ENCODE data around the gene R3HDM2.
"Not testable (repeated sequence)": the region's sequence is repeated elsewhere in the genome, so short reads cannot be mapped to it uniquely, and the experiment has no call there.

R3HDM2 gene

DNA sequence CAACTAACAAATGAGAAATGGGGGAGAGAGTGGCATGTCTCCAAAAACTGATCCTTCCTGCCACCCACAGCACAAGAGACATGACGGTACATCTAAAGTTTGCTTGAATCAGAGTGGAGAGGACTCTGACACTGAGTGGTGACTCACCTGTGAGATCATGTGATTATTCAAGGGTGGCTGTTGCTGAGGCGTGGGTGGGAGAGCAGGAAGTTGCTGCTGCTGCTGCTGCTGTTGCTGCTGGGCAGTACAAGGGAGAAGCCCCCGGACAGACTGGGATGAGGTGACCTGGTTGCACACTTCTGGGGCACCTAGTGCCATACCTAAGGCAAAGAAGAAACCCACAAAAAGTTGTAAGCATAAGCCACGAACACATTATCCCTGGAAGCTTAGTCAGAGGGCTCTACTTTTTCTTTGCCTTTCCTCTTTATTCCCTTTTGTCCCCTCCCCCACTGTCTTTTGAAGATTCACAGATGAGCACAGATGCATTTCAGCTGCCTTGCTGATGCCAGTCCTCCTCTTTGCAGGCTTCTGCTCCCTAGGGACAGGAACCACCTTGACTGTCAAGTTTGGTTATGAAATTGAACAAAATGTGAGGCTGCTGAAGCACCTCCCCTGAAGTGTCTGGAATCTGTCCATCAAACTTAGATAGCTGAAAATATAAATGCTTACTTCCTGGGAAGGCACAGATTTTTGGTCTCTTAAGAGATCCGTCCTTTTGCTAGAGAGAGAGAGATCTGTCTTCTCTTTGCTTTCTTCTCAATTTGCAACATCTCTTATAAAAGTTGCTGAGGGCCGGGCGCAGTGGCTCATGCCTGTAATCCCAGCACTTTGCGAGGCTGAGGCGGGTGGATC is 150.4 kb downstream of the R3HDM2 start:
- Histone ChIP-seq H3K9ac (ENCODE audit: low read depth, low read length) (no peak overlapping the region), H3K4me3 (ENCODE audit: low read depth, low read length) (no peak overlapping the region), H3K36me3 (ENCODE audit: control insufficient read depth, insufficient read depth, low read length) (peaks cover 7% of the 10 kb centered on the region), H3K27me3 (ENCODE audit: control insufficient read depth, insufficient read depth, low read length) (no peaks in the 10 kb centered on the region), H3K4me1 (ENCODE audit: control insufficient read depth, insufficient read depth, low read length) (peaks cover 6% of the 10 kb centered on the region), H3K9me3 (ENCODE audit: control insufficient read depth, insufficient read depth, low read length) (no peaks in the 10 kb centered on the region)

DNA sequence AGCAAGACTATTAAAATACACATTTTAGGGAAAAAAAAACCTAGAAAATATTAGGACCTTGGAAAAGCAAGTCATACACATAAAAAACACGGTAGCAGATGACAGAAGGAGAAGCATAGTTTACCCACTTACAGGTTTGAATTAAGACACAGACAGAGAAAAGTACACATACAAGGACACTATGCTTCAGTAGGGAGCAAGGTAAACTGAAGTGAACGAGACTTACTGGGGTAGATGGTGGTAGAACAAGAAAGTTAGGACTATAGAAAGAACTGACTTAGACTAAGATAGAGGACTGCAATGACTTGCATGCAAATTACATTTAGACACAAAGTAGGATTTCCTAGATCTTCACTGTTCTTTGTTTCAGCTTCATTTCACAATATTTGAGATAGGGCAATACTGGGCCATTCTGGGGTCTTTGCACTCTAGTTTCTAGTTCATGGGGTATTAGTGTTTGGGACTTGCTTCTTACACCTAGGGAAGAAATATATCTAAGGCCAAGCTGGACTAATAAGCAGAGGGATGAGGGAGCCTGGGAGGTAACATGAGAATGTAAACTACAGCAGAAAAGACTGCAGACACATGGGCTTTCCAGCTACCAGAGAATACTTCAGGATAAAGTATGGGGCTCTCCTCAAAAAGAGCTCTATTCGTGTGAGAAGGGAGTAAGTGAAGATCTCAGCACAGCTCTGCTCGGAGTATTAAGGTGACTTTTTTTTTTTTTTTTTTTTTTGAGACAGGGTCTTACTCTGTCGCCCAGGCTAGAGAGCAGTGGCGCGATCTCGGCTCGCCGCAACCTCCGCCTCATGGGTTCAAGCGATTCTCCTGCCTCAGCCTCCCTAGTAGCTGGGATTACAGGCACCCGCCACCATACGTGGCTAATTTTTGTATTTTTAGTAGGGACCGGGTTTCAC is 152.1 kb downstream of the R3HDM2 start:
- no peaks in the 10 kb centered on the region for H3K9me3 ChIP-seq (ENCODE audit: control insufficient read depth, insufficient read depth, low read length)
- H3K4me1 ChIP-seq (ENCODE audit: control insufficient read depth, insufficient read depth, low read length): peaks cover 6% of the 10 kb centered on the region
- H3K4me3 ChIP-seq (ENCODE audit: low read depth, low read length): no peak overlapping the region
- H3K27me3 ChIP-seq (ENCODE audit: control insufficient read depth, insufficient read depth, low read length): no peaks in the 10 kb centered on the region
- peaks cover 5% of the 10 kb centered on the region for H3K36me3 ChIP-seq (ENCODE audit: control insufficient read depth, insufficient read depth, low read length)
- no peak overlapping the region for H3K9ac ChIP-seq (ENCODE audit: low read depth, low read length)

DNA sequence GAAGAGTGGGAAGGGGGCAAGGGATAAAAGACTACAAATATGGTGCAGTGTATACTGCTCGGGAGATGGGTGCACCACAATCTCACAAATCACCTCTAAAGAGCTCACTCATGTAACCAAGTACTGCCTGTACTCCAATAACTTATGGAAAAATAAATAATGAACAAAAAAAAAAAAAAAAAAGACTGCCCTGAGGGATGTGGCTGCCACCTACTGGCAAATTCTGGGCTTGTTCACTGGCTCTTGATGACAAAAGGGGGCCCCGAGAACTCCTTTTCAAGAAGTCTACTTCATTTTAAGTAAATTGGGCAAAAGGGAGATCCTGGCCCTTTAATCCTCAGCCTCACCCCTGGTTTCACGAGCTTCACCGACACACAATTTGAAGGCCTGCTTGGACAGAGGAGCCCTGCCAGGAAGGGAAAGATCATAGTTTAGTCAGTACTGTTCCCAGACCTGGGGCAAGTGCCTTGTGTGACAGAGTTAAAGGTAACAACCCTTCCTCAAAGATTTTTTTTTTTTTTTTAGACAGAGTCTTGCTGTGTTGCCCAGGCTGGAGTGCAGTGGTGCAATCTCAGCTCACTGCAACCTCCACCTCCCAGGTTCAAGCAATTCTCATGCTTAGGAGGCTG is 153.8 kb downstream of the R3HDM2 start:
- H3K4me1 ChIP-seq (ENCODE audit: control insufficient read depth, insufficient read depth, low read length): peaks cover 9% of the 10 kb centered on the region
- no peaks in the 10 kb centered on the region for H3K36me3 ChIP-seq (ENCODE audit: control insufficient read depth, insufficient read depth, low read length)
- H3K9ac ChIP-seq (ENCODE audit: low read depth, low read length): no peak overlapping the region

DNA sequence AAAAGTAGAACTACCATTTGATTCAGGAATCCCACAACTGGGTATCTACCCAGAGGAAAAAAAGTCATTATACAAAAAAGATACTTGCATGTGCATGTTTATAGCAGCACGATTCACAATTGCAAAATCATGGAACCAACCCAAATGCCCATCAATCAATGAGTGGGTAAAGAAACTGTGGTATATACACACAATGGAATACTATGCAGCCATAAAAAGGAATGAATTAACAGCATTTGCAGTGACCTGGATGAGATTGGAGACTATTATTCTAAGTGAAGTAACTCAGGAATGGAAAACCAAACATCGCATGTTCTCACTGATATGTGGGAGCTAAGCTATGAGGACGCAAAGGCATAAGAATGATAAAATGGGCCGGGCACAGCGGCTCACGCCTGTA is 154.6 kb downstream of the R3HDM2 start:
- not testable (repeated sequence) for H3K9ac ChIP-seq (ENCODE audit: low read depth, low read length); H3K36me3 ChIP-seq (ENCODE audit: control insufficient read depth, insufficient read depth, low read length); H3K4me1 ChIP-seq (ENCODE audit: control insufficient read depth, insufficient read depth, low read length); H3K27me3 ChIP-seq (ENCODE audit: control insufficient read depth, insufficient read depth, low read length); H3K9me3 ChIP-seq (ENCODE audit: control insufficient read depth, insufficient read depth, low read length); H3K4me3 ChIP-seq (ENCODE audit: low read depth, low read length)

More for the DNA sequence above, 153.8 kb downstream of the R3HDM2 start:
- H3K9me3 ChIP-seq (ENCODE audit: control insufficient read depth, insufficient read depth, low read length): no peaks in the 10 kb centered on the region
- no peaks in the 10 kb centered on the region for H3K27me3 ChIP-seq (ENCODE audit: control insufficient read depth, insufficient read depth, low read length)
- no peak overlapping the region for H3K4me3 ChIP-seq (ENCODE audit: low read depth, low read length)

DNA sequence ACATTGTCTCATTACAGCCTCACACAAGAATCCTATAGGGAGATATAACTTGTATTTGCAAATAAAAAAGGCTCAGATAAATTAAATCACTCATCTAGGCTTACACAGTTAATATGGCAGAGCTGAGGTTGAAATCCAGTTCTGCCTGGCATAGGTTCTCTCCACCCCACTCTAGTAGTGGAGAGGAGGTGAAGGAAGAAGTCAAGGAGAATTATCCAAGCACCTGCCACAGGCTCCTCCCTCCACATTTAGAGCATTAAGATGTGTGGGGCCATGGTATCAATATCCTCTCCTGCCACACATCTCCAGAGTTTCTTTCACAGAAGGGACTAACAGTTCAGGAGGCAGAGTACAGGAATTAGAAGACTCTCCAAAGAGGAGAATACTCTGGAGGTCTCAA is 157.3 kb downstream of the R3HDM2 start:
- Histone ChIP-seq H3K4me1 (ENCODE audit: control insufficient read depth, insufficient read depth, low read length) (peaks cover 3% of the 10 kb centered on the region), H3K4me3 (ENCODE audit: low read depth, low read length) (no peak overlapping the region), H3K36me3 (ENCODE audit: control insufficient read depth, insufficient read depth, low read length) (no peaks in the 10 kb centered on the region), H3K9me3 (ENCODE audit: control insufficient read depth, insufficient read depth, low read length) (no peaks in the 10 kb centered on the region), H3K9ac (ENCODE audit: low read depth, low read length) (no peak overlapping the region), H3K27me3 (ENCODE audit: control insufficient read depth, insufficient read depth, low read length) (no peaks in the 10 kb centered on the region)

DNA sequence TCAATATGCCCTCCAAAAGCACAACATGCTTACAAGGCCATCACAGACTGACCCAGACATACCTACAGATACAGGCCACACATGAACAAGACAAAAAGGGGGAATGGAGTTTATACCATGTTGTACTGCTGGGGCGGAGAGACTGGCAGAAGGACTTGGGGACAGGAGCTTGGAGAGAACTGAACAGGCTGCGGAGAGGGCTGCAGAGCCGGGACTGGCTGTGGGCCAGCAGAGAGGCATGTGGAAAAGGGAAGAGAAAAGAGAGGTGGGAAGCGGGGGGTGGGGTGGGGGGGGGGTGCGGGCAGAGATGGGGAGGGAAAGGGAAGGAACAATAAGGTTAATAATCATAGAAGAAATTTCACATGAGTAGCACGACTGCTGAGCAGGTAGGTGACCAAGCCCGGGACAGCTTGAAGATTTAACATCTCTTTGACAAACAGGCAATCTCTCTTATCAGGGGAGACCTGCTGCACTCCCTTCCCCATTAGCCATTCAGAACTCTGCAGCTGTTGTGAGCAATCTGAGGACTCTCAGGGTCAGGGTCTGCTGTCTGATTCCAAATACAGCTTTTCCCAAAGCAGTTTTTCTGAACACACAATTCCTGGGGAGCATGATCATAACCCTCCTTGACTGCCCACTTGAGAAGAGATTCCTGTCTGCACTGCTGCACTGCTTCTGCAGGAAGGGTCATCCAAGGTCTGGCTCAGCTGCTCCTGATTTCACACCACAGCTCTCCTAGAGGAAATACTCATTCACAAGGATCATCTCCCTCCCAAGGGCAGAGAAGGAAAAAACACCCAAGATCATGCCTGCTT is 158.3 kb downstream of the R3HDM2 start:
- Histone ChIP-seq H3K9ac (ENCODE audit: low read depth, low read length) (no peak overlapping the region), H3K4me3 (ENCODE audit: low read depth, low read length) (no peak overlapping the region), H3K4me1 (ENCODE audit: control insufficient read depth, insufficient read depth, low read length) (peaks cover 3% of the 10 kb centered on the region), H3K36me3 (ENCODE audit: control insufficient read depth, insufficient read depth, low read length) (peaks cover 4% of the 10 kb centered on the region), H3K27me3 (ENCODE audit: control insufficient read depth, insufficient read depth, low read length) (no peaks in the 10 kb centered on the region), H3K9me3 (ENCODE audit: control insufficient read depth, insufficient read depth, low read length) (no peaks in the 10 kb centered on the region)

DNA sequence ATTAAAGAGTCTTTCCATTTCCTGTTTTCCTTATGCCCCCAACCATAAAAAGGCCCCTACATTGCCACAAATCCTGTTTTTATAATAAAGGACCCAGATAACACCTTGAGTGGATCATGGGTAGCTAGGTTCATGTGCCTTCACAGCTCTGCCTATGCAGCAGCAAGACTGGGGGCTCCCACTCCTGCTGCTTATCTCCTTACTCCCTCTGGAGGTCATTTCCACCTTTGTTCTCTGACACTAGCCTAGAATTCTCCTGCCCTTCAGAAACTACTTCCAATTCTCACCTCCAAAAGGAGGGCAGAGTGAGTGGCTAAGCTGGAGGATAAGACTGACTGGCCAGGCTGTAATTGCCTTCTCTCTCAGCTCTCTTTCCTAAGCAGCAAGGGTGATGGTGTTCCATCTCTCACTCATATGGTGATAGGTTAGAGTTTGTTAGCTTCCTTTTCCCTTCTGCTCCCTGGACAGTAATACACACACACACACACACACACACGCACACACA is 159.8 kb downstream of the R3HDM2 start:
- Histone ChIP-seq H3K9ac (ENCODE audit: low read depth, low read length) (no peak overlapping the region), H3K4me1 (ENCODE audit: control insufficient read depth, insufficient read depth, low read length) (peaks cover 3% of the 10 kb centered on the region), H3K36me3 (ENCODE audit: control insufficient read depth, insufficient read depth, low read length) (peaks cover 4% of the 10 kb centered on the region), H3K27me3 (ENCODE audit: control insufficient read depth, insufficient read depth, low read length) (no peaks in the 10 kb centered on the region), H3K4me3 (ENCODE audit: low read depth, low read length) (no peak overlapping the region), H3K9me3 (ENCODE audit: control insufficient read depth, insufficient read depth, low read length) (no peaks in the 10 kb centered on the region)

DNA sequence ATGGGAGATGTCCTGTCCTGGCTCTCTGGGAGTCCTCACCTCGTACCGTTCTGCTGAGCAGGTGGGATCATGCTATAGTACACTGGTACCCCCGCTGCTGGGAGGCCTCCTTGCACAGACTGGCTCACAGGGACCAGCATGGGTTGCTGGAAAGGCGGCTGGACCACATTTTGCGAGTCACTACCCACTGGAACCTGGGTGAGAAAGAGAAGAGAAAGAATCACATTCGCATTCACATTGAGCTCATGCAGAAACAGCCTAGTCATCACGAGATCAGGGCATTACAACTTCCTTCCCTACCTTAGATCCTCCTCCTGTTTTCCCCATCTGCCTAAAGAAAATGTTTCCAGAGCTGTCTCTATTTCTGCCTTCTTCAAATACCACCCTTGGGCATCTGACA is 162.6 kb downstream of the R3HDM2 start:
- Histone ChIP-seq H3K27me3 (ENCODE audit: control insufficient read depth, insufficient read depth, low read length) (no peaks in the 10 kb centered on the region), H3K4me3 (ENCODE audit: low read depth, low read length) (no peak overlapping the region), H3K9me3 (ENCODE audit: control insufficient read depth, insufficient read depth, low read length) (no peaks in the 10 kb centered on the region), H3K4me1 (ENCODE audit: control insufficient read depth, insufficient read depth, low read length) (peaks cover 3% of the 10 kb centered on the region), H3K9ac (ENCODE audit: low read depth, low read length) (no peak overlapping the region), H3K36me3 (ENCODE audit: control insufficient read depth, insufficient read depth, low read length) (peaks cover 4% of the 10 kb centered on the region)

DNA sequence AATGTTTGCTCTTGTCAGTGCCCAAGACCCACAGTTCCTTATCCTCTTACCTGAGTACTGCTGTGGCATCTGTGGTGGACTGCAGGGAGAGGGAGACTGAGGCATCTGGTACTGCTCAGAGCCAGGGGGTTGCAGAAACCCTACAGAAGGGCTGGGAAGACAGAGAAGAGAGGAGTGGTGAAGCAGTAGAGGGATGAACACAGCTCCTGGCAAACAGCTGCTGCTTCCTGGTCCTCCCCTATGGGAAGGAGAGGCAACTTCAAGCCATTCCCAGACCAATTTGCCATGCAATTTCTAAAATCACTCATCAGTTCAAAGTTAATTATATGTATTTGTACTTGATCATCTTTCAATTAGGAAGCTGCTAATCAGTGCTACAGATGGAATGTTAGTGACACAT is 164.2 kb downstream of the R3HDM2 start:
- peaks cover 4% of the 10 kb centered on the region for H3K36me3 ChIP-seq (ENCODE audit: control insufficient read depth, insufficient read depth, low read length)
- H3K4me1 ChIP-seq (ENCODE audit: control insufficient read depth, insufficient read depth, low read length): peaks cover 2% of the 10 kb centered on the region
- no peak overlapping the region for H3K9ac ChIP-seq (ENCODE audit: low read depth, low read length)
- no peaks in the 10 kb centered on the region for H3K27me3 ChIP-seq (ENCODE audit: control insufficient read depth, insufficient read depth, low read length)
- H3K4me3 ChIP-seq (ENCODE audit: low read depth, low read length): no peak overlapping the region
- H3K9me3 ChIP-seq (ENCODE audit: control insufficient read depth, insufficient read depth, low read length): no peaks in the 10 kb centered on the region

DNA sequence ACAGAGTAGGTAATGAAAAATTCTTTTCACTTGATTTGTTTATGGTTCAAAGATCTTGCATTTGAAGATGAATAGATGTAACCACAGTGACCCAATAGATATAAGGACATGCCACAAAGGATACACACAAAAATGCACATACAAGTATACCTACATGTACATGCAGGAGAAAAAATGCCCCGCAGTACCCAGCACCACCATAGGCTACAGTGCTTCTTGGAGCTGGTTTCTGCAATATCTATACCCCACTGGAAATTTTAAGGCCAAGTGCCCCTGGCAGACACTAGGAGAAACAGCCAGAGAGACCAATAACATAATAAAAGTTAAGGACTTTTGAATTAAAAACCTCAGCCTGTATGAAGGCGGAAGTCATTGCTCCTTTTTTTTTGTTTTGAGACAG is 167.7 kb downstream of the R3HDM2 start:
- Histone ChIP-seq H3K9ac (ENCODE audit: low read depth, low read length) (no peak overlapping the region), H3K36me3 (ENCODE audit: control insufficient read depth, insufficient read depth, low read length) (peaks cover 9% of the 10 kb centered on the region), H3K4me1 (ENCODE audit: control insufficient read depth, insufficient read depth, low read length) (peaks cover 3% of the 10 kb centered on the region), H3K27me3 (ENCODE audit: control insufficient read depth, insufficient read depth, low read length) (no peaks in the 10 kb centered on the region), H3K4me3 (ENCODE audit: low read depth, low read length) (no peak overlapping the region), H3K9me3 (ENCODE audit: control insufficient read depth, insufficient read depth, low read length) (no peaks in the 10 kb centered on the region)
